ENCODE measurements around the gene HACL1. TPM values are rescaled to one million over a fixed set of nuclear protein-coding genes. Genes with fewer than 3 reads are reported as not detected.
"Not testable (repeated sequence)": the region's sequence is repeated elsewhere in the genome, so short reads cannot be mapped to it uniquely, and the experiment has no call there.

Gene HACL1
- total RNA-seq, 1 donor = 32.4 TPM

DNA sequence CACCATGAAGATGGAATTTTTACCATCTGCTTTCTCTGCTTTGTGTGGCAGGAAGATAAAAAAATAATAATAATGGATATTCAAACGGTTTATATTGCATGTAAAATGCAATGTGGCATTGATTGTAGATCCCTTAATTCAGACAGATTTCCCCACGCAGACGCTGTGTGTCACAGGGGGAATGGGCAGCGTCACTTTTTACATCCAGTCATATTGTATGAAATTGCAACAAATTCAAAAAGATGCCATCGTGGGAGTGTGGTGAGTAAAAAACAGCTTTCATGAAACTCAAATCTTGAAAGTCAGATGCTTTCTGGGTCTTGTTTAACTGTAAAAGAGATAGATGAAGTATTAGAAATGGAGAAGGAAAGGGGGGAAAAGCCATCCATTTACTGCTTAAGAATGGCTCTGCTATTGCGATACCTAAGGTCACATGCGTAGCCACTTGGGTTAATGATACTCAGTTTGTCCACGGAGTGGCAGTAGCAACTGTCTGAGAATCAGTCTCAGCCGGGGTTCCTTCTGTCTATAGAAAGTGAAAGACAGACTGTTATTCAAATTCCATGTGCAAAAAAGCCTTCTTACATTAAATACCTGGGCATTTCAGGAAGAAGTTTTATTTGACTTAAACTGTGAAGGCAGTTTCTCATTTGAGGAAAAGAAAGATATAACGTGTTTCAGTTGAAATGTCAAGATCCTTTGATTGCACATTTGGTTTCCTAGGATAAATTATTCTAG, 28.7 kb upstream of the HACL1 start:
- peak; percentile 91 for DNase-seq (ENCODE audit: low read depth)
- TF ChIP-seq, protein P1, sequence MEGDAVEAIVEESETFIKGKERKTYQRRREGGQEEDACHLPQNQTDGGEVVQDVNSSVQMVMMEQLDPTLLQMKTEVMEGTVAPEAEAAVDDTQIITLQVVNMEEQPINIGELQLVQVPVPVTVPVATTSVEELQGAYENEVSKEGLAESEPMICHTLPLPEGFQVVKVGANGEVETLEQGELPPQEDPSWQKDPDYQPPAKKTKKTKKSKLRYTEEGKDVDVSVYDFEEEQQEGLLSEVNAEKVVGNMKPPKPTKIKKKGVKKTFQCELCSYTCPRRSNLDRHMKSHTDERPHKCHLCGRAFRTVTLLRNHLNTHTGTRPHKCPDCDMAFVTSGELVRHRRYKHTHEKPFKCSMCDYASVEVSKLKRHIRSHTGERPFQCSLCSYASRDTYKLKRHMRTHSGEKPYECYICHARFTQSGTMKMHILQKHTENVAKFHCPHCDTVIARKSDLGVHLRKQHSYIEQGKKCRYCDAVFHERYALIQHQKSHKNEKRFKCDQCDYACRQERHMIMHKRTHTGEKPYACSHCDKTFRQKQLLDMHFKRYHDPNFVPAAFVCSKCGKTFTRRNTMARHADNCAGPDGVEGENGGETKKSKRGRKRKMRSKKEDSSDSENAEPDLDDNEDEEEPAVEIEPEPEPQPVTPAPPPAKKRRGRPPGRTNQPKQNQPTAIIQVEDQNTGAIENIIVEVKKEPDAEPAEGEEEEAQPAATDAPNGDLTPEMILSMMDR (IDR thresholded peaks at IDR 0.05; ENCODE audit: insufficient read depth, low read length) = peak; percentile 66
- peak overlapping the region; percentile 20 for H3K4me3 ChIP-seq (ENCODE audit: low read depth, low read length)

DNA sequence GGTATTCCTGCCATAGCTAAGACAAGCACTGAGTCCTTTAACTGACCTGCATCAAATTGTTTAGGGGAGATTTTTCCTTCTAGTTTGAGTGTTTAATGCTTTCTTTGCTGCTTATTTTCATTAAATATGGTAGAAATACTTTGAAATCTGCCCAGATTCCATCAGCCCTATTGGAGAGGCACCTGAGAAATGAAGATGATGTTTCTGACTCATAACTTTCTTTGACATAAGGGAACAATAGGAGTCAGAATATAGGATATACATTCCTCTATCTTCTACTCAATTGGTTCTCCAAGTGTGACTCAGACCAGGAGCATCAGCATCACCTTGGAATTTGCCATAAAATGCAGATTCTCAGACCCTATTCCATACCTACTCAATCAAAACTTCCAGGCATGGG, 27.6 kb upstream of the HACL1 start:
- H3K4me3 ChIP-seq (ENCODE audit: low read depth, low read length) = no peak overlapping the region
- TF ChIP-seq, protein P1 (IDR thresholded peaks at IDR 0.05; ENCODE audit: insufficient read depth, low read length) = no peak
- no peak for DNase-seq (ENCODE audit: low read depth)

DNA sequence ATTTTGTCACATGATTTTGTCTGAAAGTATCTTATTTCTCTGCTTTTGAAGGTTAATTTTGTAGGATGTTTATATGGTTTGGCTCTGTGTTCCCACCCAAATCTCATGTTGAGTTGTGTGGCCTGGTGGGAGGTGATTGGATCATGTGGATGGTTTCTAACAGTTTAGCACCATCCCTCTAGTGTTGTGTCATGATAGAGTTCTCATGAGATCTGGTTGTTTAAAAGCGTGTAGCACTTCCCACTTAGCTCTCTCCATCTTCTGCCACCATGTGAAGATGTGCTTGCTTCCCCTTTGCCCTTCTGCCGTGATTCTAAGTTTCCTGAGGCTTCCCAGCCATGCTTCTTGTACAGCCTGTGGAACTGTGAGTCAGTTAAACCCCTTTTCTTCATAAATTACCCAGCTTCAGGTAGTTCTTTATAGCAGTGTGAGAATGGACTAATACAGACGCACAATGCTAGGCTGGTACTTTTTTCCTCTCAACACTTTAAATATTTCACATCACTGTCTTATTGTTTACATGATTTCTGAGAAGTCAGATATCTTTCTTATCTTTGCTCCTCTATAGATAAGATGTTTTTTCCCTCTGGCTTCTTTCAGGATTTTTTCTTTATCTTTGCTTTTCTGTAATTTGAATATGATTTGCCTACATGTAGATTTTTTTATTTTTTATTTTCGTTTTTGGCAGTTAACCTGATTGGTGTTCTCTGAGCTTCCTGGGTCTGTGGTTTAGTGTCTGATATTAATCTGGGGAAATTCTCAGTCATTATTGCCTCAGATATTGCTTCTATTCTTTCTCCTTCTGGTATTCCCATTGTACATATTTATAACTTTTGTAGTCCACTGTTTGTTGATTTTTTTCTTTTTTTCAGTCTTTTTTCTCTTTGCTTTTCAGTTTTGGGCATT, 22.4 kb upstream of the HACL1 start:
- DNase-seq (ENCODE audit: low read depth) = peak; percentile 29
- H3K4me3 ChIP-seq (ENCODE audit: low read depth, low read length) = no peak overlapping the region
- TF ChIP-seq, protein P1 (IDR thresholded peaks at IDR 0.05; ENCODE audit: insufficient read depth, low read length) = no peak

DNA sequence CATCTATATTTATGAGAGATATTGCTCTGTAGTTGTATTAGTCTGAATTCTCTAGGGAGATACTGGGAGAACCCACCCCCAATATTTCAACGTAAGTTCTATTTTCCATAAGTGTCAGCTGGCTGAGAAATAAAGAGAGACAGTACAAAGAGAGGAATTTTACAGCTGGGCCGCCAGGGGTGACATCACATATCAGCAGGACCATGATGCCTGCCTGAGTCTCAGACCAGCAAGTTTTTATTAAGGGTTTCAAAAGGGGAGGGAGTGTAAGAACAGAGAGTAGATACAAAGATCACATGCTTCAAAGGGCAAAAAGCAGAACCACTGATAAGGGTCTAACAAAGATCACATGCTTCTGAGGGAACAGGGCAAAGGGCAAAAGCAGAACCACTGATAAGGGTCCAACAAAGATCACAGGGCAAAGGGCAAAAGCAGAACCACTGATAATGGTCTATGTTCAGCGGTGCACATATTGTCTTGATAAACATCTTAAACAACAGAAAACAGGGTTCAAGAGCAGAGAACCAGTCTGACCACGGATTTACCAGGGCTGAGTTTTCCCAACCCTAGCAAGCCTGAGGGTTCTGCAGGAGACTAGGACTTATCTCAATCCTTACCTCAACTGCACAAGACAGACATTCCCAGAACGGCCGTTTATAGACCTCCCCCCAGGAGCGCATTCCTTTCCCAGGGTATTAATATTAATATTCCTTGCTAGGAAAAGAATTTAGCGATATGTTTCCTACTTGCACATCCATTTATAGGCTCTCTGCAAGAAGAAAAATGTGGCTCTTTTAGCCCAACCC, 18.5 kb upstream of the HACL1 start:
- H3K4me3 ChIP-seq (ENCODE audit: low read depth, low read length); DNase-seq (ENCODE audit: low read depth): not testable (repeated sequence)

DNA sequence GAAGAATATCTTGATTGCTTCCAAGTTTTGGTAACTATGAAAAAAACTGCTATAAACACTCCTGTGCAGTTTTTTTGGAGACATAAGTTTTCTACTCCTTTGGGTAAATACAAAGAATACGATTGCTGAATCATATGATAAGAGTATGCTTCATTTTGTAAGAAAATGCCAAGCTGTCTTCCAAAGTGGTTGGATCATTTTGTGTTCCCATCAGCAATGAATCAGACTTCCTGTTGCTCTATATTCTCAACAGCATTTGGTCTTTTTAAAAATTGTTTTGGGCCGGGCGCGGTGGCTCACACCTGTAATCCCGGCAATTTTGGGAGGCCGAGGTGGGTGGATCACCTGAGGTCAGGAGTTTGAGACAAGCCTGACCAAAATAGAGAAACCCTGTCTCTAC, 14.7 kb upstream of the HACL1 start:
- TF ChIP-seq, protein P1 (IDR thresholded peaks at IDR 0.05; ENCODE audit: insufficient read depth, low read length) = no peak
- peak; percentile 82 for DNase-seq (ENCODE audit: low read depth)
- no peak overlapping the region for H3K4me3 ChIP-seq (ENCODE audit: low read depth, low read length)

DNA sequence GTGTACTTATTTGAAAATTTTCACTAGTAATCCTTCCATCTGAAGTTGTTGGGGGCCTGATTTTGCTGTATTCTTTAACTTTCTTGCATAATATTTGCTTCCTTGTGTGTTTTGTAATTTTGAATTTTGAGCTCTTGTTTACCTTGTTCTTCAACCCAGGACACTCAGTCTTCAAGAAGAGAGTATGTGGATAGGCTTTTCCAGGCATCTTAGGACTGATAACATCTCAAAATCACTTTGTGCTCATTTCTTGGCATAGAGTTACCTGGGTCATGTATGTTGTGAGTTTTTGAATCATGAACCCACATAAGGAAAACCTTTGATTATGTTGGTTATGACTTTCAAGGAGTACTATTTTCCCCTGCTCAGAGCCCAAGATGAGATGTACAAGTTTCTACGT, 13.6 kb upstream of the HACL1 start:
- no peak for DNase-seq (ENCODE audit: low read depth)
- no peak overlapping the region for H3K4me3 ChIP-seq (ENCODE audit: low read depth, low read length)
- TF ChIP-seq, protein P1 (IDR thresholded peaks at IDR 0.05; ENCODE audit: insufficient read depth, low read length) = no peak
